ENCODE data around the gene SPATA31E1.

Gene SPATA31E1

GRCh38 chr9:87863882-87864465 lies 18.7 kb upstream of the SPATA31E1 start:
- no peak for DNase-seq (ENCODE audit: low read depth in 2 of 2)

GRCh38 chr9:87864915-87865314 lies 17.8 kb upstream of the SPATA31E1 start:
- no peak for DNase-seq (ENCODE audit: low read depth in 2 of 2)

- no peak for DNase-seq (ENCODE audit: low read depth in 2 of 2)
Measured at GRCh38 chr9:87865626-87866025, 17.1 kb upstream of the SPATA31E1 start.

GRCh38 chr9:87867391-87867790 lies 15.3 kb upstream of the SPATA31E1 start:
- no peak for DNase-seq (ENCODE audit: low read depth in 2 of 2)

- no peak for DNase-seq (ENCODE audit: low read depth in 2 of 2)
Measured at GRCh38 chr9:87868175-87868574, 14.5 kb upstream of the SPATA31E1 start.

- DNase-seq (ENCODE audit: low read depth in 2 of 2), result no peak
Measured at GRCh38 chr9:87868635-87869034, 14.0 kb upstream of the SPATA31E1 start.

- DNase-seq (ENCODE audit: low read depth in 2 of 2), result no peak
Measured at GRCh38 chr9:87869082-87869481, 13.6 kb upstream of the SPATA31E1 start.

- DNase-seq (ENCODE audit: low read depth in 2 of 2), result no peak
Measured at GRCh38 chr9:87871425-87872078, 11.1 kb upstream of the SPATA31E1 start.

- no peak for DNase-seq (ENCODE audit: low read depth in 2 of 2)
Measured at GRCh38 chr9:87872079-87872624, 10.5 kb upstream of the SPATA31E1 start.

GRCh38 chr9:87873607-87874303 lies 8.9 kb upstream of the SPATA31E1 start:
- no peak for DNase-seq (ENCODE audit: low read depth in 2 of 2)

GRCh38 chr9:87874304-87874623 lies 8.4 kb upstream of the SPATA31E1 start:
- DNase-seq (ENCODE audit: low read depth in 2 of 2), result no peak

GRCh38 chr9:87875060-87875459 lies 7.6 kb upstream of the SPATA31E1 start:
- DNase-seq (ENCODE audit: low read depth in 2 of 2), result no peak

- no peak for DNase-seq (ENCODE audit: low read depth in 2 of 2)
Measured at GRCh38 chr9:87875831-87876545, 6.7 kb upstream of the SPATA31E1 start.

- no peak for DNase-seq (ENCODE audit: low read depth in 2 of 2)
Measured at GRCh38 chr9:87876708-87877107, 6.0 kb upstream of the SPATA31E1 start.

GRCh38 chr9:87878989-87879511 lies 3.6 kb upstream of the SPATA31E1 start:
- DNase-seq (ENCODE audit: low read depth in 2 of 2), result no peak

- DNase-seq (ENCODE audit: low read depth in 2 of 2), result no peak
Measured at GRCh38 chr9:87880116-87880515, 2.6 kb upstream of the SPATA31E1 start.

- no peak for DNase-seq (ENCODE audit: low read depth in 2 of 2)
Measured at GRCh38 chr9:87880683-87881082, 2.0 kb upstream of the SPATA31E1 start.

- DNase-seq (ENCODE audit: low read depth in 2 of 2), result no peak
Measured at GRCh38 chr9:87883274-87883673, 597 bp downstream of the SPATA31E1 start.

- no peak for DNase-seq (ENCODE audit: low read depth in 2 of 2)
Measured at GRCh38 chr9:87883990-87884389, 1.3 kb downstream of the SPATA31E1 start.

GRCh38 chr9:87884578-87885459 lies 2.1 kb downstream of the SPATA31E1 start:
- no peak for DNase-seq (ENCODE audit: low read depth in 2 of 2)
